Measurements from ENCODE around the gene MPO. TPM values are rescaled to one million over a fixed set of nuclear protein-coding genes. Genes with fewer than 3 reads are reported as not detected.
A peak's percentile ranks its signal among the peaks of the same experiment; 100 is the strongest.

Gene MPO
- total and polyA plus RNA-seq, 2 of the 8 experiments (the other 6 are each of a cell fraction or from before 2014, with no cell fraction given): 0.06 to 0.74 TPM

GRCh38 chr17:58328195-58329034, 47.7 kb upstream of the MPO start, which contains the start of gene TSPOAP1:
TSPOAP1 (minus strand) TSS chr17:58328795; CDS start chr17:58327920, 875 bp downstream.
- no peak within 1 kb of the TSS; a peak in 3 of 7 replicates for H3K9ac ChIP-seq (replicated peaks in 1 of 4; ENCODE audit: extremely low read depth in 1 of 4, low read depth in 3 of 4, low read length in 3 of 4)
- FAIRE-seq (no peak), DNase-seq (ENCODE audit: low read depth in 1 of 2, low spot score in 2 of 2) (peak in 1 of 2 experiments; percentile 84)
- H4K8ac ChIP-seq (ENCODE audit: extremely low read depth, insufficient read depth, low read length): peak within 1 kb of the TSS; percentile 43
- ChIA-PET POLR2A (ENCODE audit: partially characterized antibody) (interaction anchor here (1.2 to 7.9 kb wide), 6 partner anchors 9 to 26 kb away, joined by 3 to 66 read pairs (median 5); no protein-coding TSS in a partner anchor), CTCF (ENCODE audit: partially characterized antibody) (interaction anchor here (0.8 to 21.9 kb wide), 8 partner anchors 9 to 89 kb away, joined by 3 to 384 read pairs (median 10); partner anchors contain the start of gene RNF43)
- no peaks in the 10 kb centered on the region for H3K36me3 ChIP-seq (ENCODE audit: control insufficient read depth in 2 of 4, insufficient read depth in 4 of 4, low read length in 3 of 4)
- no peak within 1 kb of the TSS for H2AFZ ChIP-seq (ENCODE audit: low read length)
- H3K23ac ChIP-seq (ENCODE audit: insufficient read length): no peak within 1 kb of the TSS
- no peaks in the 10 kb centered on the region for H3K79me2 ChIP-seq (ENCODE audit: control insufficient read depth in 1 of 2, insufficient read depth in 2 of 2, low read length in 2 of 2)
- H3K4ac ChIP-seq (replicated peaks; ENCODE audit: insufficient read length, low read depth, low read length): no peak within 1 kb of the TSS
- peak within 1 kb of the TSS; percentile 41 for H4K5ac ChIP-seq (ENCODE audit: insufficient read length, low read depth, low read length)
- H3K27me3 ChIP-seq (replicated peaks in 1 of 4; ENCODE audit: control insufficient read depth in 3 of 4, extremely low read depth in 1 of 4, insufficient read depth in 3 of 4, low read length in 3 of 4): peaks cover 0 to 16% (median 10%) of the 10 kb centered on the region in 4 experiments; a peak in 5 of 7 replicates
- H3K4me2 ChIP-seq (ENCODE audit: insufficient read depth in 1 of 2, low read depth in 2 of 2, low read length in 2 of 2): peak within 1 kb of the TSS; percentile 62 to 72
- H3K79me1 ChIP-seq (ENCODE audit: low read depth, low read length): no peaks in the 10 kb centered on the region
- 0 out of 2 replicates have a peak within 1 kb of the TSS, but pooled peaks have one; percentile 82 for H2BK20ac ChIP-seq (ENCODE audit: low read length)
- no peaks in the 10 kb centered on the region for H3K9me3 ChIP-seq (ENCODE audit: insufficient read depth in 2 of 2, low read depth in 1 of 2, low read length in 1 of 2)
- H4K20me1 ChIP-seq (replicated peaks in 1 of 2; ENCODE audit: control insufficient read depth in 1 of 2, insufficient read depth in 2 of 2, low read length in 2 of 2): peaks cover 0 to 2% of the 10 kb centered on the region in 2 experiments
- no peak within 1 kb of the TSS for H3K56ac ChIP-seq (replicated peaks; ENCODE audit: insufficient read length, low read depth, low read length)
- 66% methylated on average over 21 of the region's 23 CpGs; no CpG with 5 or more reads in 1 of the 2 experiments for whole genome bisulfite sequencing, 2 experiments (ENCODE audit: extremely low coverage in 1 of 2, insufficient coverage in 1 of 2, insufficient read length in 1 of 2, insufficient replicate concordance in 2 of 2, low coverage in 1 of 2, low lambda C conversion rate in 2 of 2, missing lambda C conversion rate in 1 of 2)
- no peak within 1 kb of the TSS for H3K14ac ChIP-seq (ENCODE audit: insufficient read length)
- peak within 1 kb of the TSS; percentile 67 for H4K91ac ChIP-seq (replicated peaks; ENCODE audit: insufficient read length, low read length)
- peak within 1 kb of the TSS; percentile 90; the same call in 1 of the 2 replicates for H2BK12ac ChIP-seq (ENCODE audit: low read depth, low read length)
- H2BK15ac ChIP-seq (ENCODE audit: low read length): peak within 1 kb of the TSS; percentile 96
- H3K18ac ChIP-seq (ENCODE audit: extremely low read depth, low read length): peak within 1 kb of the TSS; percentile 81; the same call in 1 of the 2 replicates
- H2AK5ac ChIP-seq (ENCODE audit: low read depth, low read length): peak within 1 kb of the TSS; percentile 93; the same call in 1 of the 2 replicates
- H3K4me3 ChIP-seq (ENCODE audit: extremely low read depth in 1 of 4, insufficient read depth in 2 of 4, low read depth in 3 of 4, low read length in 4 of 4): peak within 1 kb of the TSS in 3 of 4 experiments; percentile 7 to 40 (median 21); a peak in 4 of 8 replicates
- H2BK120ac ChIP-seq (replicated peaks; ENCODE audit: low read depth, low read length): no peak within 1 kb of the TSS
- H3K27ac ChIP-seq (ENCODE audit: low read depth, low read length): no peak within 1 kb of the TSS
- H3K4me1 ChIP-seq (replicated peaks in 1 of 4; ENCODE audit: control insufficient read depth in 3 of 4, insufficient read depth in 4 of 4, low read length in 3 of 4): peaks cover 0 to 42% (median 29%) of the 10 kb centered on the region in 4 experiments; a peak in 6 of 7 replicates
- peak within 1 kb of the TSS; percentile 78; the same call in 1 of the 2 replicates for H2BK5ac ChIP-seq (ENCODE audit: low read depth, low read length)
- peaks cover 12% of the 10 kb centered on the region for H3K23me2 ChIP-seq (ENCODE audit: low read depth, low read length)
- TF ChIP-seq POLR2A (IDR thresholded peaks at IDR 0.05; ENCODE audit: control extremely low read depth in 1 of 2, low read depth in 2 of 2, low read length in 2 of 2): no peak
- no peak for TF ChIP-seq HDAC6 (IDR thresholded peaks at IDR 0.05; ENCODE audit: low read depth, low read length)
- TF ChIP-seq CTCF (IDR thresholded peaks at IDR 0.05; ENCODE audit: control extremely low read depth in 1 of 3, insufficient read depth in 1 of 3, low read depth in 1 of 3, low read length in 3 of 3): no peak
- no peak for TF ChIP-seq TCF12 (IDR thresholded peaks at IDR 0.05; ENCODE audit: low read depth, low read length)
- TF ChIP-seq RAD21 (IDR thresholded peaks at IDR 0.05 in 1 of 2, conservative IDR thresholded peaks at IDR 0.05 in 1 of 2; ENCODE audit: low read depth in 2 of 2, low read length in 2 of 2): no peak
- no peak for TF ChIP-seq POU5F1 (IDR thresholded peaks at IDR 0.05; ENCODE audit: low read depth, low read length)
- no peak for TF ChIP-seq RXRA (IDR thresholded peaks at IDR 0.05; ENCODE audit: insufficient read depth, low read depth, low read length)
